Left lung (tissue), 14 donors: ENCODE data around the gene AQP4. TPM values are rescaled to one million over a fixed set of nuclear protein-coding genes. Genes with fewer than 3 reads are reported as not detected.
A peak's percentile ranks its signal among the peaks of the same experiment; 100 is the strongest.

Experiments used
- ATAC-seq: fragments of 200-7000 bp; cut with Tn5 transposase; one replicate; pipeline ENCODE4 v1.9.1; 2020; ENCODE audit warnings: moderate library complexity
- DNase-seq, 4 donors: peaks; one replicate each; pipeline ENCODE4 v3.0.0-alpha.2; 2013 to 2020
- H3K27ac ChIP-seq, 2 donors: fragments of 200-600 bp; sonication (generic) in 1 of 2; one replicate each; pipeline versions ENCODE4 v1.5.0 to v1.8.0; 2020 to 2021
- H3K27me3 ChIP-seq, 2 donors: fragments of 200-600 bp; sonication (generic) in 1 of 2; one replicate each; pipeline versions ENCODE4 v1.5.0 to v1.8.0; 2020 to 2021
- H3K36me3 ChIP-seq, 2 donors: fragments of 200-600 bp; sonication (generic) in 1 of 2; one replicate each; pipeline versions ENCODE4 v1.5.0 to v1.8.0; 2020 to 2021
- H3K4me1 ChIP-seq, 2 donors: fragments of 200-600 bp; one replicate each; pipeline ENCODE4 v1.8.0; 2021
- H3K4me3 ChIP-seq, 2 donors: fragments of 200-600 bp; sonication (generic) in 1 of 2; one replicate each; pipeline versions ENCODE4 v1.5.0 to v1.8.0; 2020 to 2021; ENCODE audit warnings: mild to moderate bottlenecking in 1 of 2
- H3K9me3 ChIP-seq, 2 donors: fragments of 200-600 bp; sonication (generic) in 1 of 2; one replicate each; pipeline versions ENCODE4 v1.5.0 to v1.8.0; 2020 to 2021
- intact Hi-C, 2 donors: fragments of 100-400 bp; cut with DNase I; formaldehyde crosslinking; loops; one replicate each; pipeline versions ENCODE4 v1.11.2 to v1.14.2; 2022
- long read RNA-seq, 12 donors: library from polyadenylated mRNA in 2 of 12; unstranded in 2 of 12; transcript quantifications; one replicate each; pipeline ENCODE4 v2.0.0 and lab custom pipeline, GENCODE V29; 2019 to 2026
- polyA plus RNA-seq, 6 donors: library from polyadenylated mRNA; unstranded; fragments of 120-200 nt; gene quantifications; one replicate each; pipeline ENCODE4 v1.2.1, GENCODE V29; 2013; ENCODE audit not compliant: insufficient read length in 6 of 6
- total RNA-seq, 2 donors: library from RNA; stranded (reverse); fragmentation: NEBNext Ultra II Directional; extraction: Animal tissue kit (Norgen Biotek cat#: 25700); gene quantifications; one replicate each; pipeline ENCODE4 v1.2.1, GENCODE V29; 2021
- TF ChIP-seq, protein P1 (sequence below), 2 donors: fragments of 200-600 bp; sonication (generic) in 1 of 2; IDR thresholded peaks; one replicate each; pipeline versions ENCODE4 v1.5.0 to v1.8.0; 2021; ENCODE audit warnings: antibody characterized with exemption in 2 of 2
- donor health status: DM: no; HTN: yes; CAD: no.
- donor health status: DM: no; HTN: no; CAD: no.

Gene AQP4, protein sequence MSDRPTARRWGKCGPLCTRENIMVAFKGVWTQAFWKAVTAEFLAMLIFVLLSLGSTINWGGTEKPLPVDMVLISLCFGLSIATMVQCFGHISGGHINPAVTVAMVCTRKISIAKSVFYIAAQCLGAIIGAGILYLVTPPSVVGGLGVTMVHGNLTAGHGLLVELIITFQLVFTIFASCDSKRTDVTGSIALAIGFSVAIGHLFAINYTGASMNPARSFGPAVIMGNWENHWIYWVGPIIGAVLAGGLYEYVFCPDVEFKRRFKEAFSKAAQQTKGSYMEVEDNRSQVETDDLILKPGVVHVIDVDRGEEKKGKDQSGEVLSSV
- total RNA-seq (100 to 1,000 TPM; 168 to 453 TPM), polyA plus RNA-seq (10 to 100 TPM; 37.2 to 95.9 (median 59.9) TPM)
- long read RNA-seq, donor 1, full-length matches to known transcripts = 73 of 84 reads
- long read RNA-seq, donor 1, partial matches to known transcripts = 11 of 84 reads
- long read RNA-seq, donor 1, other reads (novel, unspliced or antisense) = 0 of 84 reads
- long read RNA-seq, donor 2, full-length matches to known transcripts = 22 of 22 reads
- long read RNA-seq, donor 2, partial matches to known transcripts = 0 of 22 reads
- long read RNA-seq, donor 2, other reads (novel, unspliced or antisense) = 0 of 22 reads
- long read RNA-seq, donor 3, full-length matches to known transcripts = 17 of 17 reads
- long read RNA-seq, donor 3, partial matches to known transcripts = 0 of 17 reads
- long read RNA-seq, donor 3, other reads (novel, unspliced or antisense) = 0 of 17 reads
- long read RNA-seq, donor 4, full-length matches to known transcripts = 124 of 145 reads
- long read RNA-seq, donor 4, partial matches to known transcripts = 6 of 145 reads
- long read RNA-seq, donor 4, other reads (novel, unspliced or antisense) = 15 of 145 reads
- long read RNA-seq, donor 5, full-length matches to known transcripts = 41 of 47 reads
- long read RNA-seq, donor 5, partial matches to known transcripts = 6 of 47 reads
- long read RNA-seq, donor 5, other reads (novel, unspliced or antisense) = 0 of 47 reads
- long read RNA-seq, donor 6, full-length matches to known transcripts = 32 of 32 reads
- long read RNA-seq, donor 6, partial matches to known transcripts = 0 of 32 reads
- long read RNA-seq, donor 6, other reads (novel, unspliced or antisense) = 0 of 32 reads
- long read RNA-seq, donor 7, full-length matches to known transcripts = 8 of 8 reads
- long read RNA-seq, donor 7, partial matches to known transcripts = 0 of 8 reads
- long read RNA-seq, donor 7, other reads (novel, unspliced or antisense) = 0 of 8 reads
- long read RNA-seq, donor 8, full-length matches to known transcripts = 9 of 9 reads
- long read RNA-seq, donor 8, partial matches to known transcripts = 0 of 9 reads
- long read RNA-seq, donor 8, other reads (novel, unspliced or antisense) = 0 of 9 reads
- long read RNA-seq, donor 9 = 0 reads
- long read RNA-seq, donor 10, full-length matches to known transcripts = 37 of 44 reads
- long read RNA-seq, donor 10, partial matches to known transcripts = 0 of 44 reads
- long read RNA-seq, donor 10, other reads (novel, unspliced or antisense) = 7 of 44 reads
- long read RNA-seq, donor 11 = 0 reads
- long read RNA-seq, donor 12, full-length matches to known transcripts = 39 of 39 reads
- long read RNA-seq, donor 12, partial matches to known transcripts = 0 of 39 reads
- long read RNA-seq, donor 12, other reads (novel, unspliced or antisense) = 0 of 39 reads

DNA sequence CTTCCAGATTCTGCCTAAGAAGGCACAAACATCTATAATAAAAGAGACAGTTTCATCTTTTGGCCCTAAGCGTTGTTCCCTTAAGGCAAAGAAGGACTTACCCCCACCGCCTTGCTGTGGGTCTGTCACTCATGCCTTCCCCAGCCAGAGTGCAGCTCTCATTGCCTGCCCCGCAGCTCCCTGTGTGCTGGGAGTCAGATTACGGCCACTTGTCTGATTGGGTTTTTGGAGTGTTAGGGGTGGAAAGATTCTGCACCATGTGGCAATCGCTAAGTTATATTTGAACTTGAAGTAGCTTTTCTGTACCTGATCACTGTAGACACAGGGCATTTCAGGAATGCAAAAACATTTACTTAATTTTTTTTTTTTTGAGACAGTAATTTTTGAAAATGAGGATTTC lies at the start of gene AQP4:
TSS of gene AQP4 (minus strand) at position 151 of the 400 bp plus-strand sequence. CDS start at position 133, 18 bp downstream.
- Histone ChIP-seq H3K36me3 (no peaks in the 10 kb centered on the region), H3K9me3 (no peaks in the 10 kb centered on the region), H3K4me3 (peak within 1 kb of the TSS; percentile 30 to 39), H3K27me3 (peaks cover 3 to 46% of the 10 kb centered on the region in 2 donors), H3K4me1 (peaks cover 3 to 4% of the 10 kb centered on the region in 2 donors), H3K27ac (peak within 1 kb of the TSS; percentile 66 to 71)
- DNase-seq = peak in 3 of 4 donors; percentile 73 to 83 (median 78)
- ATAC-seq = peak; percentile 77
- TF ChIP-seq, protein P1, sequence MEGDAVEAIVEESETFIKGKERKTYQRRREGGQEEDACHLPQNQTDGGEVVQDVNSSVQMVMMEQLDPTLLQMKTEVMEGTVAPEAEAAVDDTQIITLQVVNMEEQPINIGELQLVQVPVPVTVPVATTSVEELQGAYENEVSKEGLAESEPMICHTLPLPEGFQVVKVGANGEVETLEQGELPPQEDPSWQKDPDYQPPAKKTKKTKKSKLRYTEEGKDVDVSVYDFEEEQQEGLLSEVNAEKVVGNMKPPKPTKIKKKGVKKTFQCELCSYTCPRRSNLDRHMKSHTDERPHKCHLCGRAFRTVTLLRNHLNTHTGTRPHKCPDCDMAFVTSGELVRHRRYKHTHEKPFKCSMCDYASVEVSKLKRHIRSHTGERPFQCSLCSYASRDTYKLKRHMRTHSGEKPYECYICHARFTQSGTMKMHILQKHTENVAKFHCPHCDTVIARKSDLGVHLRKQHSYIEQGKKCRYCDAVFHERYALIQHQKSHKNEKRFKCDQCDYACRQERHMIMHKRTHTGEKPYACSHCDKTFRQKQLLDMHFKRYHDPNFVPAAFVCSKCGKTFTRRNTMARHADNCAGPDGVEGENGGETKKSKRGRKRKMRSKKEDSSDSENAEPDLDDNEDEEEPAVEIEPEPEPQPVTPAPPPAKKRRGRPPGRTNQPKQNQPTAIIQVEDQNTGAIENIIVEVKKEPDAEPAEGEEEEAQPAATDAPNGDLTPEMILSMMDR (IDR thresholded peaks at IDR 0.05) = no peak
- intact Hi-C loops = no loop called here

DNA sequence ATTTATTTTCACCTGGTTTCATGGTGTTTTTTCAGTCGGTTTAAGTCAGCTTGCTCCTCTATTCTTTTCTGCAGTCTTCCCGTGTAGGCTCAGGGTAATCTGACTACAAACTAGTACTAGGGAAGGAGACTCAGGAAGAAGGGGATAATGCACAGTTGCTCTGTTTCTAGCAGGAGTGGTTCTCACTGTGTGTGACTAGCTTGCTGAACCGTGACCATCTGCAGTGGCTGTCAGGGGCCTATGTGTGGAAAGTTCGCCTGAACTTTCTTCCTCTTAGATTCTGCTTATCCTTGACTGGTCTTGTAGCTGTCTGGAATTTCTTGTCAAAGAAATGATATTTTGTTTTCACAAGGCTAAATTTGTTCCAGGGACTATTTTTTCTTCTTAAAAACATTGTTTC lies 46.3 kb upstream of the AQP4 start:
- TF ChIP-seq, protein P1 (IDR thresholded peaks at IDR 0.05) = no peak
- H3K27ac ChIP-seq = no peak overlapping the region
- H3K27me3 ChIP-seq = no peaks in the 10 kb centered on the region
- DNase-seq (no peak), ATAC-seq (no peak)
- intact Hi-C loops = no loop called here
- H3K4me3 ChIP-seq = no peak overlapping the region
- H3K9me3 ChIP-seq = no peaks in the 10 kb centered on the region
- no peaks in the 10 kb centered on the region for H3K4me1 ChIP-seq
- H3K36me3 ChIP-seq = no peaks in the 10 kb centered on the region

DNA sequence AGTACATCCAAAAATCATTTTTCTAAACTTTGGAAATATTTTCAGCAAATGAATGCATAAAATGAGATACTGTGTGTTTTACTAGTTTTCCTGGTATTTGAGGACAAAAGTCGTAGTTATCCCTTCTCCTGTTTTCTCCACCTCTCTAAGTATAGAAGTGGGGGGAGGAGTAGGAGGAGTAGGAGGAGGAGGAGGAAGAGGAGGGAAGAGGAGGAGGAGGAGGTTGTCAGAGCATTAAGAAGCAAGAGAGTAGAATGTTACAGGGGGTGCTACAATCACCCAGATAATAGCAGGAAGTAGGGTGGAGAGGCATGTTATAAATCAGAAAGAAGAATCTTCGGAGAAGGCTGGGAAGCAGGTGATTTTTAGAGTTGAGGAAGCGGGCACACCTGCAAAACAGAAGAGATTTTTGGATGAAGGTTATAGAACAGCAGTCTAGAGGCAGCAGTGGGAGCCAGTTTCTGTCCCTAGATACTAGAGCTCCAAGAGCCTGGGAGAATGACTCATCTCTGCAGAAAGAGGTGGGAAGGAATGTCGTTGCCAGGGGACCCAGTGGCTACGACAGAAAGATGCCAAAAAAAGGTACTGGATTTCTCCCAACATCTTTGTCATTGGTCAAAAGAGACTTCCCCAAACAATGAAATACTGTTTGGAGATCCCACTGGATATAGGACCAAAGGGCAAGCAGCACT lies 44.2 kb upstream of the AQP4 start:
- H3K4me1 ChIP-seq = no peaks in the 10 kb centered on the region
- H3K9me3 ChIP-seq = no peaks in the 10 kb centered on the region
- H3K4me3 ChIP-seq = no peak overlapping the region
- intact Hi-C loops = no loop called here
- H3K27me3 ChIP-seq = no peaks in the 10 kb centered on the region
- DNase-seq (no peak), ATAC-seq (peak; percentile 62)
- TF ChIP-seq, protein P1 (IDR thresholded peaks at IDR 0.05) = no peak
- H3K27ac ChIP-seq = no peak overlapping the region
- no peaks in the 10 kb centered on the region for H3K36me3 ChIP-seq

DNA sequence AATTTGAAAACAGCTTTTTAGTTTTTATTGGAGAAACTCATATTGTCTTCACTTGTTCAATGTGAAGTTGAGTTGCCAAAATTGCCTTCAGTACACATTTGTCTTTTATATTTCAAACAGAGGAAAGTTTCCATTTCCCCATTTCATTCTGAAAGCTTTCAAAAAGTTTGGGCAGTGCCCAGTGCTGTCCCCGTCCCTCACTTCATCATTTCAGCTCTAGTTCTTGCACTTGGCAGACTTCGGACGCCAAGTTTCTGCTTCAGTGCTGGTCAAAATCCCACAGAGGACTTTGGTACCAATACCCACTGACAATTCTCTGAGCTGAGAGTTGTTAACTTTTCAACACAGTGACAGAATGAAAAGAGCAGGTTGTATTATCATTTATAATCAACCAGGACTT lies 43.4 kb upstream of the AQP4 start:
- no peaks in the 10 kb centered on the region for H3K4me1 ChIP-seq
- ATAC-seq = no peak
- H3K36me3 ChIP-seq = no peaks in the 10 kb centered on the region
- no peak overlapping the region for H3K4me3 ChIP-seq
- H3K27me3 ChIP-seq = no peaks in the 10 kb centered on the region
- peaks cover 0 to 3% of the 10 kb centered on the region in 2 donors for H3K9me3 ChIP-seq
- no peak for DNase-seq
- TF ChIP-seq, protein P1 (IDR thresholded peaks at IDR 0.05) = no peak
- intact Hi-C loops = no loop called here
- H3K27ac ChIP-seq = no peak overlapping the region
